Loucy (cell line): ENCODE results near the gene RAB8B.

Experiments
- CTCF ChIP-seq: fragments of 200-600 bp; sonication (generic); conservative IDR thresholded peaks from 2 replicates; pipeline ENCODE4 v1.5.1; 2014; ENCODE audit warnings: mild to moderate bottlenecking, antibody characterized with exemption, low read length
- EZH2phosphoT487 ChIP-seq: fragments of 200-600 bp; IDR thresholded peaks from 2 replicates; pipeline ENCODE4 v1.6.1; 2018; ENCODE audit warnings: antibody characterized with exemption, mild to moderate bottlenecking, moderate library complexity, borderline replicate concordance

- no peak for TF ChIP-seq CTCF
- no peak for TF ChIP-seq EZH2phosphoT487
Measured at GRCh38 chr15:63178034-63178433, 11.4 kb upstream of the RAB8B start.
